ENCODE measurements around the gene SH3BGRL2.

SH3BGRL2 gene

DNA sequence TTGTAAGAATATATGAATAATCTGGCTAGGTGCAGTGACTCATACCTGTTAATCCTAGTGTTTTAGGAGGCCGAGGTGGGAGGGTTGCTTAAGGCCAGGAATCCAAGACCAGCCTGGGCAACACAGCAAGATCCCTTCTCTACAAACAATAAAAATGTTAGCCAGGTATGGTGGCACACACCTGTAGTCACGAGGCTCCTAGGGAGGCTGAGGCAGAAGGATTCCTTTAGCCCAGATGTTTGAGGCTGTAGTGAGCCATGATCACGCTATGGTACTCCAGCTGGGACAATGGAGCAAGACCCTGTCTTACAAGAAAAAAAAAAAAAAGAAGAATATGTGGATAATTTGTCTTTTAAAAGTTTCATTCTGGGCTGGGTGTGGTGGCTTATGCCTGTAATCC lies 75.4 kb downstream of the SH3BGRL2 start:
- Histone ChIP-seq H3K27ac (no peak overlapping the region), H3K4me3 (ENCODE audit: low read depth, low read length) (no peak overlapping the region), H3K27me3 (replicated peaks) (no peaks in the 10 kb centered on the region), H3K36me3 (replicated peaks) (no peaks in the 10 kb centered on the region)
- no peak for TF ChIP-seq CTCF (IDR thresholded peaks at IDR 0.05; ENCODE audit: low read depth, low read length, missing control alignments)
- DNase-seq: no peak
- in situ Hi-C loops (cut with HindIII; ENCODE audit: low pct_ligation_motif_present, low sequenced_read_pairs): no loop called here

DNA sequence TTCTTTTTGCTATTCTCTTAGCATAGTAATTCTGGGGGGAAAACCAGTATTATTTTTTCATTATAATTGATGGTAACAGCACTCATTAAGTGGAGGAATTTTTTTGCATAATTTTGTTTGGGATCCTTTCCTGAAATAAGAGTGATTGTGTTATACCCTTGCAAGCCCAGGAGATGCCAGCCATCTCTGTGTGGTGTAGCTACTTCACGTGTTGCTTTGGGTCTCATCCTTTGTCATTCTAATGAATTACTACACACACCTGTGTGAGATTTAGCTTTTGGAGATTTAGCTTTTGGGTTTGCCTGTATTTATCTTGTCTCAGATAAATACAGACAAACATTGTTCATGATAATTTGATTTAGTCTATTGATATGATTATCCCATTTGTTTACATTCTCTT lies 76.5 kb downstream of the SH3BGRL2 start:
- in situ Hi-C loops (cut with HindIII; ENCODE audit: low pct_ligation_motif_present, low sequenced_read_pairs): no loop called here

GRCh38 chr6:79708095-79708791 lies 77.1 kb downstream of the SH3BGRL2 start:
- in situ Hi-C loops (cut with HindIII; ENCODE audit: low pct_ligation_motif_present, low sequenced_read_pairs): no loop called here
- no peak for DNase-seq
- Histone ChIP-seq H3K36me3 (replicated peaks) (no peaks in the 10 kb centered on the region), H3K27ac (no peak overlapping the region), H3K27me3 (replicated peaks) (no peaks in the 10 kb centered on the region), H3K4me3 (ENCODE audit: low read depth, low read length) (no peak overlapping the region)
- TF ChIP-seq CTCF (IDR thresholded peaks at IDR 0.05; ENCODE audit: low read depth, low read length, missing control alignments): no peak

More for the DNA sequence above, 76.5 kb downstream of the SH3BGRL2 start:
- Histone ChIP-seq H3K27ac (no peak overlapping the region), H3K4me3 (ENCODE audit: low read depth, low read length) (no peak overlapping the region), H3K36me3 (replicated peaks) (no peaks in the 10 kb centered on the region), H3K27me3 (replicated peaks) (no peaks in the 10 kb centered on the region)
- DNase-seq: no peak
- TF ChIP-seq CTCF (IDR thresholded peaks at IDR 0.05; ENCODE audit: low read depth, low read length, missing control alignments): no peak

DNA sequence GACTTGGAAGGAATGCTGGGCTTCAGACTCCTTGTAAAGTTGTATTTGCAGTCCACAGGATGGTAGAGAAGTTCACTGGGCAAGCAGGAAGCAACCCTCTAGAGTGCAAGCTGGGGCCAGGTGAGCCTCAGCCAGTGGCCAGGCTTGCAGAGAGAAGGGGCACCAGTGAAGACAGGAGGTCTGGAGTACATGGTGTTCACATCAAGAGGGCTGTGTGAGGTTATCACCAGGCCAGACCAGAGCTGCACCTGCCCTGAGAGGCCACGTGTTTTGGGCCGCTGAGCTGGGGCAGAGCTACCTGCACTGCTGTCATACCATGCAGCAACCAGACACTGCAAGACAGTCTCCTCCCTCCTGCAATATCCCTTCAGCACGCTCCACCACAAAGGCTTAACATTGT lies 79.0 kb downstream of the SH3BGRL2 start:
- in situ Hi-C loops (cut with HindIII; ENCODE audit: low pct_ligation_motif_present, low sequenced_read_pairs): no loop called here
- no peaks in the 10 kb centered on the region for H3K36me3 ChIP-seq (replicated peaks)
- DNase-seq: no peak
- no peak overlapping the region for H3K4me3 ChIP-seq (ENCODE audit: low read depth, low read length)
- TF ChIP-seq CTCF (IDR thresholded peaks at IDR 0.05; ENCODE audit: low read depth, low read length, missing control alignments): no peak
- H3K27me3 ChIP-seq (replicated peaks): no peaks in the 10 kb centered on the region
- H3K27ac ChIP-seq: no peak overlapping the region

GRCh38 chr6:79711167-79711566 lies 80.0 kb downstream of the SH3BGRL2 start:
- H3K27ac ChIP-seq: no peak overlapping the region
- no peak overlapping the region for H3K4me3 ChIP-seq (ENCODE audit: low read depth, low read length)
- H3K36me3 ChIP-seq (replicated peaks): no peaks in the 10 kb centered on the region
- no peak for DNase-seq
- no peaks in the 10 kb centered on the region for H3K27me3 ChIP-seq (replicated peaks)
- TF ChIP-seq CTCF (IDR thresholded peaks at IDR 0.05; ENCODE audit: low read depth, low read length, missing control alignments): no peak
- in situ Hi-C loops (cut with HindIII; ENCODE audit: low pct_ligation_motif_present, low sequenced_read_pairs): no loop called here

DNA sequence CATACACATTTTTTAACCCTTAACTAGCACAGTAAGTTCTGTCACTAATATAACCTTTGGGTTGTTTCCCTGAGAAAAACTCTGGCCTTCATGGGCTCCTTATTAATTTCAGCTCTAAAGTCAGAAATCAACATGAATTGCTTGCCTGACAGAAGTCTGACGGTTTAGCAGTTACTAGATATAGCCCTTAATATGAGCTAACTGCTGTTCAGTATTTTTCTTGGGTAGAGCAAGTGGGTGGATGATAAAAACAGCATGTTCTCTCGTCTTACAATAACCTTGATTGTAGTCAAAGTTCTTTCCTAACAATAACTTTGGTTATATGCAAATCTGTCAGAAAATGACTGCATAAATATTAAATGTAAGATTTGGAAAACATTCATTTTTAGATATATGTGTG lies 81.0 kb downstream of the SH3BGRL2 start:
- no peak overlapping the region for H3K27ac ChIP-seq
- no peaks in the 10 kb centered on the region for H3K36me3 ChIP-seq (replicated peaks)
- H3K4me3 ChIP-seq (ENCODE audit: low read depth, low read length): no peak overlapping the region
- TF ChIP-seq CTCF (IDR thresholded peaks at IDR 0.05; ENCODE audit: low read depth, low read length, missing control alignments): no peak
- H3K27me3 ChIP-seq (replicated peaks): no peaks in the 10 kb centered on the region
- DNase-seq: no peak
- in situ Hi-C loops (cut with HindIII; ENCODE audit: low pct_ligation_motif_present, low sequenced_read_pairs): no loop called here
